A172 (cell line): ENCODE measurements around the gene CLP1. TPM values are rescaled to one million over a fixed set of nuclear protein-coding genes. Genes with fewer than 3 reads are reported as not detected.
"Not testable (repeated sequence)": the region's sequence is repeated elsewhere in the genome, so short reads cannot be mapped to it uniquely, and the experiment has no call there.

Experiments used
- DNase-seq: peaks from one replicate; pipeline ENCODE4 v3.0.0-alpha.2; 2015; ENCODE audit warnings: low spot score
- total RNA-seq: library from RNA; depleted of rRNA; stranded (reverse); fragments of >200 nt; shearing (Covaris generic); gene quantifications from 2 replicates; pipeline ENCODE4 v1.2.3, GENCODE V29; 2014

Gene CLP1
- total RNA-seq, 1 experiment from 2014 or later = 20.5 TPM

- peak; percentile 40 for DNase-seq
Measured at GRCh38 chr11:57641011-57641807, 16.4 kb upstream of the CLP1 start.

GRCh38 chr11:57643802-57644201 lies 13.8 kb upstream of the CLP1 start:
- DNase-seq = peak; percentile 10

- peak; percentile 44 for DNase-seq
Measured at GRCh38 chr11:57644748-57645688, 12.5 kb upstream of the CLP1 start.

GRCh38 chr11:57645689-57646085 lies 11.9 kb upstream of the CLP1 start:
- DNase-seq = no peak

- DNase-seq = no peak
Measured at GRCh38 chr11:57646194-57646798, 11.3 kb upstream of the CLP1 start.

- DNase-seq = no peak
Measured at GRCh38 chr11:57646799-57647303, 10.7 kb upstream of the CLP1 start.

- no peak for DNase-seq
Measured at GRCh38 chr11:57647372-57647771, 10.2 kb upstream of the CLP1 start.

GRCh38 chr11:57647960-57648800 lies 9.4 kb upstream of the CLP1 start:
- DNase-seq = no peak

- peak; percentile 25 for DNase-seq
Measured at GRCh38 chr11:57648801-57649735, 8.5 kb upstream of the CLP1 start.

GRCh38 chr11:57649826-57650738 lies 7.5 kb upstream of the CLP1 start, which contains the start of gene YPEL4:
TSS of gene YPEL4 (minus strand) at chr11:57649912. CDS start at chr11:57647107, 2,805 bp downstream.
- DNase-seq = peak; percentile 60

- no peak for DNase-seq
Measured at GRCh38 chr11:57650739-57651090, 6.8 kb upstream of the CLP1 start.

- no peak for DNase-seq
Measured at GRCh38 chr11:57651408-57651807, 6.2 kb upstream of the CLP1 start.

- not testable (repeated sequence) for DNase-seq
Measured at GRCh38 chr11:57652230-57652629, 5.3 kb upstream of the CLP1 start.

- no peak for DNase-seq
Measured at GRCh38 chr11:57652662-57653061, 4.9 kb upstream of the CLP1 start.

- DNase-seq = no peak
Measured at GRCh38 chr11:57653163-57653562, 4.4 kb upstream of the CLP1 start.

- DNase-seq = no peak
Measured at GRCh38 chr11:57656885-57657193, 723 bp upstream of the CLP1 start.

- no peak for DNase-seq
Measured at GRCh38 chr11:57658023-57658361, 430 bp downstream of the CLP1 start.

- no peak for DNase-seq
Measured at GRCh38 chr11:57659669-57660068, 2.1 kb downstream of the CLP1 start.

- no peak for DNase-seq
Measured at GRCh38 chr11:57662893-57663292, 5.3 kb downstream of the CLP1 start.
